ENCODE measurements around the gene WASF3.

The WASF3 gene

DNA sequence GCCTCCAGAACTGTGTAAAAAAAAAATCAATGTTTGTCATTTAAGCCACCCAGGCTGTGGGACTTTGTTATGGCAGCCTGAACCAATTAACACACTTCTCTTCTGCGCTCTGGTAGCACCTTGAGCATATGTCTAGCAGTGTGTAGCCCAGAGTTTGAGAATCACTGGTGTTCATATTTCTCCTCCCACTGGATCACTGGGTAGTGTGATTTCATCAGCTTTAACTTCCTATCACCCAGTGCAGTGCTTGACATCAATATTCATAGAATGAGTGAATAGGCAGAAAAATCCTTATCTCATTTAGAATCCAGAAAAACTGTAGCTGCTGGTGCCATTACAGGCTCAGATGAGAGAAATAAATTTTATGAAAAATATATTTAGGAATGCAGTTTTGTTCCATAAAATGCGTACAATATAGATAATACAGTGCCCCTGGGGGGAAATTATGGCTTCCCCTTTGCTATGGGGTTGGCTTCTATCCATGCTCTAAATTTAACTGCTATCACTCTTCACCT, 30.7 kb upstream of the WASF3 start:
- Histone ChIP-seq H3K4me1 (ENCODE audit: control insufficient read depth, insufficient read depth, low read length, poor library complexity, severe bottlenecking) (no peaks in the 10 kb centered on the region), H3K4me3 (ENCODE audit: extremely low read depth, insufficient read depth, low read length, poor library complexity, severe bottlenecking) (no peak overlapping the region), H3K36me3 (ENCODE audit: control insufficient read depth, insufficient read depth, low read length) (no peaks in the 10 kb centered on the region), H3K9me3 (ENCODE audit: control insufficient read depth, low read length) (no peaks in the 10 kb centered on the region), H3K27ac (ENCODE audit: low read depth, low read length, severe bottlenecking) (no peak overlapping the region)
- WGBS, 2 experiments (ENCODE audit: insufficient coverage in 2 of 2): 86% methylated on average over 1 of the region's 2 CpGs; no CpG with 5 or more reads in 1 of the 2 experiments

DNA sequence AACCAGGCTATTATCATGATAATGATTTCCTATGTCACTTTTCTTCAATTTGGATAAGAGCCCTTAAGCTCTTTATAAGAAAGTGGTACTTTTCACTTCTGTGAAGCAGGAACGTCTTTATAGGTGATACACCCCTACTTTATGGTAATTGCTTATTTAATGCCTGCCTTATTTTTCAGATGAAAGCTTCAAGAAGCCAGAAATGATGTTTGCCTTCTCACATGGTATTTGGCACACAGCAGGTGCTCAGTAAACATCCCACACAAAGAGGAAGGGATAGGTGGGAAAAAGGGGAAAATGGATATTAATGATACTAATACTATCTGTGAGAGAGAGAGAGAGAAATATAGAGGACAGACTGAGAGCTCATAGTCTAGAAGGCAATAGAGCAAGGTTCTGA, 29.0 kb upstream of the WASF3 start:
- Histone ChIP-seq H3K9me3 (ENCODE audit: control insufficient read depth, low read length) (no peaks in the 10 kb centered on the region), H3K4me3 (ENCODE audit: extremely low read depth, insufficient read depth, low read length, poor library complexity, severe bottlenecking) (no peak overlapping the region), H3K36me3 (ENCODE audit: control insufficient read depth, insufficient read depth, low read length) (no peaks in the 10 kb centered on the region), H3K4me1 (ENCODE audit: control insufficient read depth, insufficient read depth, low read length, poor library complexity, severe bottlenecking) (no peaks in the 10 kb centered on the region), H3K27ac (ENCODE audit: low read depth, low read length, severe bottlenecking) (no peak overlapping the region)
- 60% methylated on average over 1 of the region's 1 CpG; no CpG with 5 or more reads in 1 of the 2 experiments for WGBS, 2 experiments (ENCODE audit: insufficient coverage in 2 of 2)

DNA sequence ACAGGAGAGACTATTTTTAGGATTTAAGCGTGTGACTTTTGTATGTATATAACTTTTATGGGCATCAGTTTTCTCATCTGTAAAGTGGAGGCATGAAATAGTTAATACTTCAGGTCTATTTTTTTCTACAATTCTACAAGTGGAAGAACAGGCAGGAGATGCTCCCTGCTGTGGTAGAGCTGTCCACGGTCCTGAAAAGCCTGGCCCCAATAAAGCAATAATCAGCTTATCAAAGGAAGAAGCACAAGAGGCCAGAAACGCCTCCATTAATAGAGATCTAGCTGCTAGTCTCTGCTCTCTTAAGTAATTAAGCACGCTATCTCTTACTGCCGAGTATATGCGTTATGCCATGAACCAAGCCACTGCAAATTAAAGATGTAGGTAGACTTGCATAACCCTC, 28.0 kb upstream of the WASF3 start:
- H3K36me3 ChIP-seq (ENCODE audit: control insufficient read depth, insufficient read depth, low read length): no peaks in the 10 kb centered on the region
- no peak overlapping the region for H3K4me3 ChIP-seq (ENCODE audit: extremely low read depth, insufficient read depth, low read length, poor library complexity, severe bottlenecking)
- WGBS, 2 experiments (ENCODE audit: insufficient coverage in 2 of 2): 29% methylated on average over 5 of the region's 6 CpGs; no CpG with 5 or more reads in 1 of the 2 experiments
- H3K9me3 ChIP-seq (ENCODE audit: control insufficient read depth, low read length): no peaks in the 10 kb centered on the region
- no peak overlapping the region for H3K27ac ChIP-seq (ENCODE audit: low read depth, low read length, severe bottlenecking)
- no peaks in the 10 kb centered on the region for H3K4me1 ChIP-seq (ENCODE audit: control insufficient read depth, insufficient read depth, low read length, poor library complexity, severe bottlenecking)

DNA sequence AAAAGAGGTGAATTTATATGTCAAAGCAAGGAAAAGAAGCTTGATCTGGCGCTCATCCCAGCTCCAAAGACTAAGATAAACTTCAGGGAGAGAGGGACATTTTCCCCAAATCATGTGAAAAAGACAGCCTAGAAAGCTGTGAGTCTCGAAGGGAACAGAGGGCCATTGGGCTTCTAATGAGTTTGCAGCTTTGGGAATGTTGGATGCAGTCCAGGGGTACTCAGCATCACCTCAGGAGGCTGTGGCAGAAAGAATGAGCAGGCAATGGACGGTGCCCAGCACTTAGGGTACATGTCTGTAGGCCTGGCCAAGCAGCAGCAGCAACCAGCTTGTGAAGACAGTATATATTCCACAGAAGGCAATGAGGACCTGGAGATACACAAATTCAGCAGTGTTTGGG, 25.7 kb upstream of the WASF3 start:
- Histone ChIP-seq H3K4me1 (ENCODE audit: control insufficient read depth, insufficient read depth, low read length, poor library complexity, severe bottlenecking) (no peaks in the 10 kb centered on the region), H3K36me3 (ENCODE audit: control insufficient read depth, insufficient read depth, low read length) (no peaks in the 10 kb centered on the region), H3K9me3 (ENCODE audit: control insufficient read depth, low read length) (no peaks in the 10 kb centered on the region), H3K27ac (ENCODE audit: low read depth, low read length, severe bottlenecking) (no peak overlapping the region), H3K4me3 (ENCODE audit: extremely low read depth, insufficient read depth, low read length, poor library complexity, severe bottlenecking) (no peak overlapping the region)
- WGBS, 2 experiments (ENCODE audit: insufficient coverage in 2 of 2): 78 to 80% methylated on average over 2 to 3 of the region's 3 CpGs

DNA sequence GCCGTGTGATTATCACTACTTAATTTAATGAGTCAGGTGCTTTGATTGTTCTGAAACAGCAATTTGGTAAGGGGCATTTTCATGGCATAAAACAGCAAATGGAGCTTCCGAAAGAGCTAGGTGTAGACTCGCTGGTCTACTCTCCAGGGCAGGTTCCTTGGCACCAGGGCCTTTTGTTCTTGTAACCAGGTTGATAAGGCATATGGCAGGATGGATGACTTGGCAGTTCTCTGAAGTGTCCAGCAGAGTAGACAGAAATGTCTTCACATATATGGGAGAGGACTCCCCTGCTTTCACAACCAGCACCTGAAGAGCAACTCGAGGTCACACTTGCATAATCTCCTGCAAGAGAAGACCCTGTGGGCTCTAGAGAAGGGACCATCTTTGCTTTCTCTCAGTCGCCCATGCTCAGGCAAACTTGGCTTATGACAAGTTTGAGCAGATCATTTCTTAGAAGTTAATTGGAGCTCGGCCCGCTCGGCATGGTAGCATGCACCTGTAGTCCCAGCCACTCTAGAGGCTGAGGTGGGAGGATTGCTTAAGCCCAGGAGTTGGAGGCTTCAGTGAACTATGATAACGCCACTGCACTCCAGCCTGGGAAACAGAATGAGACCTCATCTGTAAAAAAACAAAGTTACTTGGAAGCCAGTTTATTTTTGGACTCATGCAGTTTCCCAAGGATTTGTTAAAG, 23.3 kb upstream of the WASF3 start:
- 90 to 96% methylated on average over 9 of the region's 9 CpGs for WGBS, 2 experiments (ENCODE audit: insufficient coverage in 2 of 2)
- H3K9me3 ChIP-seq (ENCODE audit: control insufficient read depth, low read length): no peaks in the 10 kb centered on the region
- H3K4me3 ChIP-seq (ENCODE audit: extremely low read depth, insufficient read depth, low read length, poor library complexity, severe bottlenecking): no peak overlapping the region

DNA sequence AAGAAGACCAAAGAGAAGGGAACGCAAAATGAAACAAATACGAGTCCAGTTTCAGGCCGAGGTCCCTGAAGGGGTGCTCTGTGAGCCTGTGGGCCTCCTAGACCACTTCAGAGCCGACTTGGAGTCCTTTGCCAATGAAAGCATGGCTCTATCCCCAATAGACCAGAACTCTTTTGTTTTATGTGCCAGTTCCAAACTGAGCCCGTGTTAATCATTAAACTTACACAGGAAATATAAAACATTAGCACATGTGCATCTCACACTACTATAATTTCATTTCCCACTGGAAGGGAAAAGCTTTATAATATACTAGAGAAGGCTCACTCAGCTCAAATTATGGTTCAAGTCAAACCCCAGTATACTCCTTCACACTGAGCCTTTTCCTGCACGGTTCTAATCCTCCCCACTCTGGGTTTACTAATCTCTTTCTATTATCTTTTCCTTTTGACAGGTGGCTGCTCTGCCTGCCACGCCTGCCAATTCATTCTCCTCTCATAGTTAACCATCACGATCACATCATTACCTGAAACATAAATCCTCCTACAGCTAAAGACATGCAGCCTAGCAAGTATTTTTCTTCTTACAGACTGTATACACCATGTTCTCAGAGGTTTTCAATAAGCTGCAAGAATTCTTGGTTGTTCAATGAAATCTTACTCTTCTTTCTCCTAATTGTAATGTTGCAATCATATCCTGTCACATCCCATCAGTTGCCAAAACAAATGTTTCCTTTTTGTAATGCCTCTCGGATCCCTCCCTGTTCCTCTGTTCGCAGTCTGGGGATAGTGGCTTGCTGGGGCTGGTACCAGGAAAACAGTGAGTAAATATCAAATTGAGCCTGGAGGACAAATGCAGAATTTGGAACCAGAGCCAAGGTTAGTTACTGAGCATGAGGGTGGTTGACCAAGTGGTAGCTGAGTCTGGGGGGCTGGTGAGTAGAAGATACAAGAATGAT, 18.8 kb upstream of the WASF3 start:
- Histone ChIP-seq H3K27ac (ENCODE audit: low read depth, low read length, severe bottlenecking) (no peak overlapping the region), H3K9me3 (ENCODE audit: control insufficient read depth, low read length) (no peaks in the 10 kb centered on the region), H3K36me3 (ENCODE audit: control insufficient read depth, insufficient read depth, low read length) (no peaks in the 10 kb centered on the region), H3K4me1 (ENCODE audit: control insufficient read depth, insufficient read depth, low read length, poor library complexity, severe bottlenecking) (no peaks in the 10 kb centered on the region), H3K4me3 (ENCODE audit: extremely low read depth, insufficient read depth, low read length, poor library complexity, severe bottlenecking) (no peak overlapping the region)
- 77 to 81% methylated on average over 9 of the region's 10 CpGs for WGBS, 2 experiments (ENCODE audit: insufficient coverage in 2 of 2)

More for the DNA sequence above, 23.3 kb upstream of the WASF3 start:
- Histone ChIP-seq H3K27ac (ENCODE audit: low read depth, low read length, severe bottlenecking) (no peak overlapping the region), H3K36me3 (ENCODE audit: control insufficient read depth, insufficient read depth, low read length) (no peaks in the 10 kb centered on the region), H3K4me1 (ENCODE audit: control insufficient read depth, insufficient read depth, low read length, poor library complexity, severe bottlenecking) (no peaks in the 10 kb centered on the region)

DNA sequence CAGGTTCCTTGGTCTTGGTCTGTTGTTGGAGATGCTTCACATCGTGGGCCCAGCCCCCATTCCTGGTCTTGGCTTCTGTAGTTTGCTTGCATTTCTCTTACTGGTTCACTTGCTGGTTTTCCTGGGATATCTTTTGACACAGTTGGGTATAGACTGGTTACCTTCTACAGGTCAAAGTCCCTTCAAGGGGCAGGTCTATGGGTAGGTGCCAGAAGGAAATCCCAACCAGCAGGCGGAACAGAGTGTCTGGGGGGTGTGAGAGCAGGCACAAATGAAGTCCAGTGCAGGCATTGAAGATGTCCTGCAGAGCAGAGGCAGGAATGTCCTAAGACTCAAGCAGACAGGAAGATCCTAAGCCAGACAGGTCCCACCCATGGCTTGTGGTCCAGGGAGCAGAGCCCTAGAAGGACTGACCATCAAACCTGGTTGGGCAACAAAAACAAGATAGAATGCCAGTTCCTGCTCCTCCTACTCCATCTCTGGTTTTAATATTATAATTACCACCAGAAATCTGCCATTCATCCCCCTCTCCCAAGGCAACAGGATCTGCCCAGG, 17.7 kb upstream of the WASF3 start:
- Histone ChIP-seq H3K4me1 (ENCODE audit: control insufficient read depth, insufficient read depth, low read length, poor library complexity, severe bottlenecking) (no peaks in the 10 kb centered on the region), H3K27ac (ENCODE audit: low read depth, low read length, severe bottlenecking) (no peak overlapping the region), H3K36me3 (ENCODE audit: control insufficient read depth, insufficient read depth, low read length) (no peaks in the 10 kb centered on the region), H3K4me3 (ENCODE audit: extremely low read depth, insufficient read depth, low read length, poor library complexity, severe bottlenecking) (no peak overlapping the region), H3K9me3 (ENCODE audit: control insufficient read depth, low read length) (no peaks in the 10 kb centered on the region)
- 78 to 94% methylated on average over 2 of the region's 2 CpGs for WGBS, 2 experiments (ENCODE audit: insufficient coverage in 2 of 2)

DNA sequence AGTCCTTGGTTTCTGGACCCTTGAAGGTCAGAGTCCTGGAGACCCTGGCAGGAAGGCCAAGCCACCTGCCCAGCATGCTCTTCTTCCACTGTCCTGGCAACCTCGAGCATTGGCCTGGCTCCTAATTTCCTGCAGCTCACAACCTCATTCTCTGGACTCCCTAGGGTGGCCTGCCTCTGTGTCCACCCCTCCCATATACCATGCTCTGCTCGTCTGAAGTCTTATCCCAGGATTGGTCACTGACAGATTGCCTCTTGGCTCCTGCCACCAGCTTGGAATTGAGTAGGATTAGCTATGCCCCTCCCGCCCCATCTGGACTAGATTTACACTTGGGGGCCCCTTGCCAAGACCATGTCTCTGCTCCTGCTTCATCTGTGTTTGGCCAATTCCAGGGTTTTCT, 17.1 kb upstream of the WASF3 start:
- Histone ChIP-seq H3K4me3 (ENCODE audit: extremely low read depth, insufficient read depth, low read length, poor library complexity, severe bottlenecking) (no peak overlapping the region), H3K9me3 (ENCODE audit: control insufficient read depth, low read length) (no peaks in the 10 kb centered on the region), H3K36me3 (ENCODE audit: control insufficient read depth, insufficient read depth, low read length) (no peaks in the 10 kb centered on the region), H3K4me1 (ENCODE audit: control insufficient read depth, insufficient read depth, low read length, poor library complexity, severe bottlenecking) (no peaks in the 10 kb centered on the region), H3K27ac (ENCODE audit: low read depth, low read length, severe bottlenecking) (no peak overlapping the region)
- 67 to 90% methylated on average over 2 of the region's 3 CpGs for WGBS, 2 experiments (ENCODE audit: insufficient coverage in 2 of 2)

DNA sequence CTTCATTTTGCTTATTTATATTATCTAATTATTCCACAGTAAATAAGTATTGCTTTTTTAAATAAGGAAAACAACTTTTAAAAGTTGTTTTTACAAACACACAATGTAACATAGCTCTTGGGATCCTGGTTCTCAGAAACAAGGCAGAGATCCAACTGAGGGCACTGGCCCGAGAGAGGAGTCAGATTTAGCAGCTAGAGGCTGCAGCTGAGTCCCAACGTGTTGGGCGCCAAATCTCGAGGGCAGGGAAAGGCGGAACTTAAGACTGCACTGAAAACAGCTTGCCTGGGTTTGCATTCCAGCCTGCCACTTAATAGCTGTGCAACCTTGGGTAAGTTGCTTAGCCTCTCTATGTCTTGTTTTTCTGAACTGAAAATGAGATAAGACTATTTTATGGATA, 16.4 kb upstream of the WASF3 start:
- Histone ChIP-seq H3K4me1 (ENCODE audit: control insufficient read depth, insufficient read depth, low read length, poor library complexity, severe bottlenecking) (no peaks in the 10 kb centered on the region), H3K36me3 (ENCODE audit: control insufficient read depth, insufficient read depth, low read length) (no peaks in the 10 kb centered on the region), H3K4me3 (ENCODE audit: extremely low read depth, insufficient read depth, low read length, poor library complexity, severe bottlenecking) (no peak overlapping the region), H3K27ac (ENCODE audit: low read depth, low read length, severe bottlenecking) (no peak overlapping the region), H3K9me3 (ENCODE audit: control insufficient read depth, low read length) (no peaks in the 10 kb centered on the region)
- WGBS, 2 experiments (ENCODE audit: insufficient coverage in 2 of 2): 85 to 93% methylated on average over 4 to 5 of the region's 5 CpGs

DNA sequence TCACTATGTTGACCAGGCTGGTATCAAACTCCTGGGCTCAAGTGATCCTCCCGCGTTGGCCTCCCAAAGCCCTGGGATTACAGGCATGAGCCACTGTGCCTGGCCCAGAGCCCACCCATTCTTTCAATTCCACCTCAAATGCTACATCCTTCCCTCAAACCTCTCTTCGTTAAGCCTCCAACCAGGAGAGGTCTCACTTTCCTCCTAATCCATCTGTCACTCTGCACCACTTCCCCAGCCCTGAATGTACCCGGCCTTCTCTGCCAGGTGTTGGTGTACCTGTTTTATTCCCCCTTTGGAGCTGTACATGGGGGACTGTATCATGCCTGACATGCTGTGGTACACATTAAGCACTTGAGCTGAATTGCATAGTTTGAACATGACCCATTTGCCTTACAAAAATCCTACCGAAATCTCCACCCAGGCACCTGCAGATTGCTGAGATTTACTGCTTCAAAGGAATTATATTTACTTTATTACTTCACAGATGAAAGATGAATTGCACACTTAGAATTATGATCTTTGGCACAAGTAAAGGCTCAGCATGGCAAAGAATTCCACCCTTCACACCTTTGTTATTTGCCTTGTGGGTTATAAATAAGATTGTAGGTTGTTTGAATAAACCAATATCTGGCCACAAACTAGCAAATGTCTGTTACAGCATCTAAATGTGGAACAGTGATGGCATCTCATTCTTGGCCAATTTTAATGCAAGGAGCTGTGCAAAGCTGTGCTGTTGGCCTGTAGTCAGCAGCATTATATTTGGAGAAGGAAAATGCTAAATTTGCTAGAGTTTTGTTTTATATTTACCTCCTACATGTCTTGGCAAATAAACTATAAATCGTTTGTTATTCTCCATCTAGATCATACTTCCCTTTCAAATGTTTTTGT, 15.6 kb upstream of the WASF3 start:
- Histone ChIP-seq H3K4me3 (ENCODE audit: extremely low read depth, insufficient read depth, low read length, poor library complexity, severe bottlenecking) (no peak overlapping the region), H3K4me1 (ENCODE audit: control insufficient read depth, insufficient read depth, low read length, poor library complexity, severe bottlenecking) (no peaks in the 10 kb centered on the region), H3K36me3 (ENCODE audit: control insufficient read depth, insufficient read depth, low read length) (no peaks in the 10 kb centered on the region), H3K9me3 (ENCODE audit: control insufficient read depth, low read length) (no peaks in the 10 kb centered on the region), H3K27ac (ENCODE audit: low read depth, low read length, severe bottlenecking) (no peak overlapping the region)
- WGBS, 2 experiments (ENCODE audit: insufficient coverage in 2 of 2): 86 to 98% methylated on average over 3 to 4 of the region's 6 CpGs
